HepG2 (cell line): ENCODE data around the gene SLC1A4. TPM values are rescaled to one million over a fixed set of nuclear protein-coding genes. Genes with fewer than 3 reads are reported as not detected.

Experiments used
- CBX5 ChIP-seq: sonication (generic); formaldehyde crosslinking; IDR thresholded peaks from 2 replicates; pipeline ENCODE4 v1.4.0; 2020; ENCODE audit warnings: missing genetic modification reagents, borderline replicate concordance
- DR1 ChIP-seq: sonication (generic); formaldehyde crosslinking; IDR thresholded peaks from 2 replicates; pipeline ENCODE4 v1.8.0; 2021; ENCODE audit warnings: mild to moderate bottlenecking, missing genetic modification reagents, inconsistent platforms
- FOSL1 ChIP-seq: sonication (generic); formaldehyde crosslinking; IDR thresholded peaks from 2 replicates; pipeline ENCODE4 v1.9.0; 2021; ENCODE audit warnings: missing genetic modification reagents, borderline replicate concordance
- MLLT10 ChIP-seq: sonication (generic); formaldehyde crosslinking; IDR thresholded peaks from 2 replicates; pipeline ENCODE4 v1.4.0; 2020; ENCODE audit warnings: missing genetic modification reagents
- RERE ChIP-seq: IDR thresholded peaks from 2 replicates; pipeline ENCODE4 v1.6.1; 2016; ENCODE audit warnings: low read depth, missing genetic modification reagents, missing compliant biosample characterization
- SMARCE1 ChIP-seq: fragments of 450-650 bp; IDR thresholded peaks from 2 replicates; pipeline ENCODE4 v1.6.1; 2017; ENCODE audit warnings: borderline replicate concordance
- ZNF512B ChIP-seq: sonication (generic); formaldehyde crosslinking; IDR thresholded peaks from 2 replicates; pipeline ENCODE4 v1.5.1; 2020; ENCODE audit warnings: missing genetic modification reagents, mild to moderate bottlenecking, borderline replicate concordance
- polyA plus RNA-seq, 8 experiments: library from polyadenylated mRNA; depleted of rRNA in 3 of 8; stranded (reverse) in 7 of 8; unstranded in 1 of 8; fragments of >200 nt; fragmentation: Illumina TruSeq in 4 of 8; extraction: Trizol in 4 of 8; gene quantifications; 2 replicates each; pipeline versions ENCODE4 v1.2.1 to v1.2.3, GENCODE V29; 2011 to 2016; ENCODE audit warnings: low read depth in 4 of 8, missing spikeins in 1 of 8, mixed read lengths in 1 of 8; ENCODE audit not compliant: insufficient read depth in 1 of 8
- total RNA-seq, 5 experiments: library from RNA; depleted of rRNA; stranded (reverse); fragments of >200 nt; fragmentation: Illumina TruSeq; extraction: Trizol; gene quantifications; 2 replicates each; pipeline ENCODE4 v1.2.3, GENCODE V29; 2016; ENCODE audit warnings: low read depth in 1 of 5
- TF ChIP-seq, protein P1 (sequence below): sonication (generic); formaldehyde crosslinking; IDR thresholded peaks from 2 replicates; pipeline ENCODE4 v1.4.0; 2020; ENCODE audit warnings: missing genetic modification reagents, mild to moderate bottlenecking, borderline replicate concordance

Gene SLC1A4
- total and polyA plus RNA-seq, 2 of the 13 experiments (the other 11 are each of a cell fraction or from before 2014, with no cell fraction given): 21.0 to 39.6 TPM

DNA sequence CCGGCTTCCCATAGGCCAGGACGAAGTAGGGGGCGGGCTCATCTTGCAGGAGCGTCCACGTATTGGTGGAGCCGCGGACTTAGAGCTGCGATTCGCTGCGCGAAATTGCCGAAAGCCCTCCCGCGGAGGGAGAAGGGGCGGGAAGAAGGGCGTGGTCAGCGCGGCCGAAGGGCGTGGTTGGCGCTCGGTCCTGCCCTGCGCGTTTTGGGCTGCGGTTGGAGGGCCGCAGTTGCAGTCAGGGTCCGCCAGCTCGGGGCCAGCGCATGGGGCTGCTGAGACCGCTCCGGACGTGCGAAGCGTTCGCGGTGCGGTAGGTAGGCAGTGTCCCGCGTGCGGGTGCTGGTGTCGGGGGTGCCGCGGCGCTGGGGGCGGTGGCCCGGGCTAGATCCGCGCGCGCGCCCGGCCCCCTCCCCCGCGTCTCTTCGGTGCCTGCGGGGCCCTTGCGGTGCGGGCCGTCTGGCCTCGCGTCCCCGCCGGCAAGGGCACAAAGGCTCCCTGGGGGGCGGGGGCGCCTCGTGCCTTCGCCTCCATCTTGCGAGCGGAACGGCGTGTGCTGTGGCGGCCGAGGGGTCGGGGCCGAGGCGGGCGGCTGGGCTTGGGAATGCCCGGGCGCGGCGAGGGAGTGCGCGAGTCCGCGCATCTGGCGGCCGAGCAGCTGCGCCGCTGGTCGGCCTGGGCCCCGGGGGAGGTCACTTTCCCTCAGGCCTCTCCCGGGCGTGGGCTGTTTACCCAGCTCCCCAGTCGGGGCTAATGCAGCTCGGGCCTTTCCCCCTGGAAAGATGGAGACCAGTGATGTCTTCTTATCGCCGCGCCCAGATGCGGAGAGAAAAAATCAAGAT lies 67.2 kb downstream of the SLC1A4 start, which contains the start of gene CEP68 (continued):
- TF ChIP-seq, protein P1, sequence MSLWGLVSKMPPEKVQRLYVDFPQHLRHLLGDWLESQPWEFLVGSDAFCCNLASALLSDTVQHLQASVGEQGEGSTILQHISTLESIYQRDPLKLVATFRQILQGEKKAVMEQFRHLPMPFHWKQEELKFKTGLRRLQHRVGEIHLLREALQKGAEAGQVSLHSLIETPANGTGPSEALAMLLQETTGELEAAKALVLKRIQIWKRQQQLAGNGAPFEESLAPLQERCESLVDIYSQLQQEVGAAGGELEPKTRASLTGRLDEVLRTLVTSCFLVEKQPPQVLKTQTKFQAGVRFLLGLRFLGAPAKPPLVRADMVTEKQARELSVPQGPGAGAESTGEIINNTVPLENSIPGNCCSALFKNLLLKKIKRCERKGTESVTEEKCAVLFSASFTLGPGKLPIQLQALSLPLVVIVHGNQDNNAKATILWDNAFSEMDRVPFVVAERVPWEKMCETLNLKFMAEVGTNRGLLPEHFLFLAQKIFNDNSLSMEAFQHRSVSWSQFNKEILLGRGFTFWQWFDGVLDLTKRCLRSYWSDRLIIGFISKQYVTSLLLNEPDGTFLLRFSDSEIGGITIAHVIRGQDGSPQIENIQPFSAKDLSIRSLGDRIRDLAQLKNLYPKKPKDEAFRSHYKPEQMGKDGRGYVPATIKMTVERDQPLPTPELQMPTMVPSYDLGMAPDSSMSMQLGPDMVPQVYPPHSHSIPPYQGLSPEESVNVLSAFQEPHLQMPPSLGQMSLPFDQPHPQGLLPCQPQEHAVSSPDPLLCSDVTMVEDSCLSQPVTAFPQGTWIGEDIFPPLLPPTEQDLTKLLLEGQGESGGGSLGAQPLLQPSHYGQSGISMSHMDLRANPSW (CRISPR knock-in tag): peak; percentile 30
- TF ChIP-seq SMARCE1 (no peak), DR1 (CRISPR knock-in tag) (peak; percentile 93), MLLT10 (CRISPR knock-in tag) (no peak), RERE (peak; percentile 69; the same call in 1 of the 2 replicates), ZNF512B (CRISPR knock-in tag) (0 out of 2 replicates have a peak, but pooled peaks have one; percentile 22), CBX5 (CRISPR knock-in tag) (no peak; the same call in 1 of the 2 replicates), FOSL1 (CRISPR knock-in tag) (no peak)
